CD8-positive, alpha-beta memory T cell (primary cell): ENCODE measurements around the gene TUBGCP3. TPM values are rescaled to one million over a fixed set of nuclear protein-coding genes. Genes with fewer than 3 reads are reported as not detected.

Experiments
- CTCF ChIA-PET: fragments of 350-600 bp; sonication (Branson Sonifier 250); formaldehyde crosslinking; loops from one replicate; lab custom pipeline; 2021; ENCODE audit warnings: antibody characterized with exemption; lab: Charles Lee
- POLR2A ChIA-PET: fragments of 350-600 bp; sonication (Branson Sonifier 250); formaldehyde crosslinking; loops from one replicate; lab custom pipeline; 2021; ENCODE audit warnings: antibody characterized with exemption; lab: Charles Lee
- DNase-seq, 5 donors: peaks; one replicate each; pipeline versions ENCODE4 v3.0.0 to v3.0.0-alpha.2; 2020 to 2022; ENCODE audit warnings: mixed read lengths in 1 of 5
- H3K27ac ChIP-seq: one replicate; pipeline ENCODE4 v1.7.0; 2013; ENCODE audit warnings: low read depth, mild to moderate bottlenecking, low read length, moderate library complexity
- H3K27me3 ChIP-seq: 2 replicates; pipeline ENCODE4 v1.7.0; 2013; ENCODE audit warnings: low read length, mild to moderate bottlenecking; ENCODE audit not compliant: insufficient read depth, poor library complexity, severe bottlenecking
- H3K36me3 ChIP-seq: 2 replicates; pipeline ENCODE4 v1.7.0; 2013; ENCODE audit warnings: mild to moderate bottlenecking, low read length, moderate library complexity; ENCODE audit not compliant: insufficient read depth
- H3K4me1 ChIP-seq: 2 replicates; pipeline ENCODE4 v1.7.0; 2013; ENCODE audit warnings: mild to moderate bottlenecking, low read length, moderate library complexity; ENCODE audit not compliant: insufficient read depth
- H3K4me3 ChIP-seq: 2 replicates; pipeline ENCODE4 v1.7.0; 2013; ENCODE audit warnings: mild to moderate bottlenecking, low read length
- H3K9me3 ChIP-seq: 2 replicates; pipeline ENCODE4 v1.7.0; 2013; ENCODE audit warnings: mild to moderate bottlenecking, low read length
- H3K27ac Mint-ChIP-seq, 8 donors: one replicate each; pipeline ENCODE4 v1.8.0; 2020 to 2021; ENCODE audit warnings: mixed read lengths in 8 of 8, mild to moderate bottlenecking in 6 of 8, inconsistent platforms in 3 of 8, moderate library complexity in 3 of 8
- H3K27me3 Mint-ChIP-seq, 2 donors: one replicate each; pipeline ENCODE4 v1.8.0; 2020 to 2021; ENCODE audit warnings: mixed read lengths in 2 of 2, mild to moderate bottlenecking in 1 of 2, moderate library complexity in 1 of 2
- H3K36me3 Mint-ChIP-seq, 3 donors: one replicate each; pipeline ENCODE4 v1.8.0; 2020 to 2021; ENCODE audit warnings: mixed read lengths in 3 of 3, inconsistent platforms in 1 of 3, mild to moderate bottlenecking in 1 of 3
- H3K4me1 Mint-ChIP-seq, 3 donors: one replicate each; pipeline ENCODE4 v1.8.0; 2020 to 2021; ENCODE audit warnings: mixed read lengths in 3 of 3, inconsistent platforms in 1 of 3, mild to moderate bottlenecking in 1 of 3
- H3K4me3 Mint-ChIP-seq, 7 donors: one replicate each; pipeline ENCODE4 v1.8.0; 2020 to 2021; ENCODE audit warnings: mixed read lengths in 7 of 7, mild to moderate bottlenecking in 6 of 7, moderate library complexity in 4 of 7, inconsistent platforms in 2 of 7
- H3K9me3 Mint-ChIP-seq, 5 donors: one replicate each; pipeline ENCODE4 v1.8.0; 2020 to 2022; ENCODE audit warnings: mixed read lengths in 5 of 5, mild to moderate bottlenecking in 3 of 5, moderate library complexity in 2 of 5, inconsistent platforms in 1 of 5
- polyA plus RNA-seq: library from polyadenylated mRNA; unstranded; fragments of 300-500 nt; fragmentation: Illumina TruSeq; gene quantifications from one replicate; pipeline ENCODE4 v1.2.3, GENCODE V29; 2021
- total RNA-seq, 2 experiments: library from RNA; stranded (reverse); gene quantifications; one replicate each; pipeline ENCODE4 v1.2.3, GENCODE V29; 2021

The TUBGCP3 gene
- total and polyA plus RNA-seq, 3 experiments from 2014 or later, result 16.8 to 47.0 (median 45.8) TPM

GRCh38 chr13:112574416-112574815 lies 13.5 kb downstream of the TUBGCP3 start:
- Histone ChIP-seq H3K36me3 (peaks cover 3% of the 10 kb centered on the region), H3K9me3 (no peaks in the 10 kb centered on the region), H3K4me1 (peaks cover 23% of the 10 kb centered on the region), H3K27ac (no peak overlapping the region), H3K4me3 (no peak overlapping the region), H3K27me3 (no peaks in the 10 kb centered on the region)
- H3K4me1 Mint-ChIP-seq, result peaks cover 59 to 82% (median 71%) of the 10 kb centered on the region in 3 donors
- H3K27me3 Mint-ChIP-seq, result peaks cover 0 to 2% of the 10 kb centered on the region in 2 donors
- peak overlapping the region in 7 of 8 donors; percentile 12 to 91 (median 47) for H3K27ac Mint-ChIP-seq
- peaks cover 7 to 18% (median 11%) of the 10 kb centered on the region in 3 donors for H3K36me3 Mint-ChIP-seq
- no peak for DNase-seq
- ChIA-PET CTCF (interaction anchor here (1.1 kb wide), 1 partner anchor 10 kb away, joined by 3 read pairs; no protein-coding TSS in a partner anchor), POLR2A (no interaction called here)
- H3K9me3 Mint-ChIP-seq, result peaks cover 0 to 2% (median 0%) of the 10 kb centered on the region in 5 donors
- peak overlapping the region in 3 of 7 donors; percentile 10 to 32 (median 17) for H3K4me3 Mint-ChIP-seq

GRCh38 chr13:112573710-112574109 lies 14.2 kb downstream of the TUBGCP3 start:
- peaks cover 0 to 2% of the 10 kb centered on the region in 2 donors for H3K27me3 Mint-ChIP-seq
- peak overlapping the region in 2 of 8 donors; percentile 12 to 76 for H3K27ac Mint-ChIP-seq
- H3K4me1 Mint-ChIP-seq, result peaks cover 58 to 84% (median 72%) of the 10 kb centered on the region in 3 donors
- POLR2A ChIA-PET, result no interaction called here
- DNase-seq, result no peak
- Histone ChIP-seq H3K4me3 (no peak overlapping the region), H3K4me1 (peaks cover 23% of the 10 kb centered on the region), H3K9me3 (no peaks in the 10 kb centered on the region), H3K36me3 (peaks cover 8% of the 10 kb centered on the region), H3K27me3 (no peaks in the 10 kb centered on the region), H3K27ac (no peak overlapping the region)
- H3K4me3 Mint-ChIP-seq, result no peak overlapping the region
- CTCF ChIA-PET, result interaction anchor here (1.1 kb wide), 1 partner anchor 10 kb away, joined by 3 read pairs; no protein-coding TSS in a partner anchor
- H3K9me3 Mint-ChIP-seq, result peaks cover 0 to 2% (median 0%) of the 10 kb centered on the region in 5 donors
- H3K36me3 Mint-ChIP-seq, result peaks cover 8 to 22% (median 11%) of the 10 kb centered on the region in 3 donors

DNA sequence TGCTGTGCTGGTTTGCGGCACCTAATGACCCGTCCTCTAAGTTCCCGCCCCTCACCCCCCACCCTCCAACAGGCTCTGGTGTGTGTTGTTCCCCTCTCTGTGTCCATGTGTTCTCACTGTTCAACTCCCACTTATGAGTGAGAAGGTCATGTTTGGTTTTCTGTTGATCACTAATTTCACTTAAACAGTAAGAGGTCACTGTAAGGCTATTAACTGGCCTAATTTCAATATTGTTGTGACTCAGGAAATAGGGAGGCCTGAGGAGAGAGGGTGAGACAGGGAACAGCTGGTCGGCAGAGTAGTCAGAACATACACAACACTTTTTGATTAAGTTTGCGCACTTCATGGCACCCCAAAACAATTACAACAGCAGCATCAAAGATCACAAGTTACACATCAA lies 15.6 kb downstream of the TUBGCP3 start:
- H3K4me1 Mint-ChIP-seq, result peaks cover 56 to 79% (median 68%) of the 10 kb centered on the region in 3 donors
- POLR2A ChIA-PET, result no interaction called here
- CTCF ChIA-PET, result no interaction called here

GRCh38 chr13:112569821-112570220 lies 18.1 kb downstream of the TUBGCP3 start:
- no peak overlapping the region for H3K27ac ChIP-seq
- H3K4me3 ChIP-seq, result no peak overlapping the region
- no peaks in the 10 kb centered on the region for H3K27me3 ChIP-seq
- no peaks in the 10 kb centered on the region for H3K9me3 ChIP-seq
- ChIA-PET POLR2A (no interaction called here), CTCF (interaction anchor here (1.6 kb wide), 1 partner anchor 9 kb away, joined by 4 read pairs; no protein-coding TSS in a partner anchor)
- H3K36me3 Mint-ChIP-seq, result peaks cover 0 to 47% (median 16%) of the 10 kb centered on the region in 3 donors
- H3K4me1 Mint-ChIP-seq, result peaks cover 37 to 60% (median 46%) of the 10 kb centered on the region in 3 donors
- peaks cover 7% of the 10 kb centered on the region for H3K4me1 ChIP-seq
- H3K27me3 Mint-ChIP-seq, result no peaks in the 10 kb centered on the region
- H3K36me3 ChIP-seq, result peaks cover 24% of the 10 kb centered on the region
- DNase-seq, result no peak
- H3K4me3 Mint-ChIP-seq, result no peak overlapping the region
- H3K9me3 Mint-ChIP-seq, result no peaks in the 10 kb centered on the region
- H3K27ac Mint-ChIP-seq, result peak overlapping the region in 4 of 8 donors; percentile 1 to 86 (median 65)

More for the DNA sequence above, 15.6 kb downstream of the TUBGCP3 start:
- DNase-seq, result no peak
- H3K27me3 Mint-ChIP-seq, result no peaks in the 10 kb centered on the region
- Histone ChIP-seq H3K36me3 (peaks cover 14% of the 10 kb centered on the region), H3K4me3 (no peak overlapping the region), H3K9me3 (no peaks in the 10 kb centered on the region), H3K4me1 (peaks cover 23% of the 10 kb centered on the region), H3K27ac (no peak overlapping the region), H3K27me3 (no peaks in the 10 kb centered on the region)
- H3K36me3 Mint-ChIP-seq, result peaks cover 5 to 30% (median 12%) of the 10 kb centered on the region in 3 donors
- H3K9me3 Mint-ChIP-seq, result peaks cover 0 to 2% (median 0%) of the 10 kb centered on the region in 5 donors
- H3K4me3 Mint-ChIP-seq, result no peak overlapping the region
- peak overlapping the region in 1 of 8 donors; percentile 23 for H3K27ac Mint-ChIP-seq

GRCh38 chr13:112567161-112567862 lies 20.6 kb downstream of the TUBGCP3 start:
- H3K4me3 Mint-ChIP-seq, result no peak overlapping the region
- peaks cover 20 to 43% (median 33%) of the 10 kb centered on the region in 3 donors for H3K4me1 Mint-ChIP-seq
- no peaks in the 10 kb centered on the region for H3K9me3 Mint-ChIP-seq
- ChIA-PET POLR2A (no interaction called here), CTCF (no interaction called here)
- peak overlapping the region in 1 of 8 donors; percentile 55 for H3K27ac Mint-ChIP-seq
- H3K27ac ChIP-seq, result no peak overlapping the region
- H3K36me3 ChIP-seq, result peaks cover 24% of the 10 kb centered on the region
- DNase-seq, result no peak
- H3K4me1 ChIP-seq, result no peaks in the 10 kb centered on the region
- H3K4me3 ChIP-seq, result no peak overlapping the region
- H3K36me3 Mint-ChIP-seq, result peaks cover 0 to 68% (median 27%) of the 10 kb centered on the region in 3 donors
- no peaks in the 10 kb centered on the region for H3K9me3 ChIP-seq
- H3K27me3 ChIP-seq, result no peaks in the 10 kb centered on the region
- H3K27me3 Mint-ChIP-seq, result peaks cover 0 to 2% of the 10 kb centered on the region in 2 donors

DNA sequence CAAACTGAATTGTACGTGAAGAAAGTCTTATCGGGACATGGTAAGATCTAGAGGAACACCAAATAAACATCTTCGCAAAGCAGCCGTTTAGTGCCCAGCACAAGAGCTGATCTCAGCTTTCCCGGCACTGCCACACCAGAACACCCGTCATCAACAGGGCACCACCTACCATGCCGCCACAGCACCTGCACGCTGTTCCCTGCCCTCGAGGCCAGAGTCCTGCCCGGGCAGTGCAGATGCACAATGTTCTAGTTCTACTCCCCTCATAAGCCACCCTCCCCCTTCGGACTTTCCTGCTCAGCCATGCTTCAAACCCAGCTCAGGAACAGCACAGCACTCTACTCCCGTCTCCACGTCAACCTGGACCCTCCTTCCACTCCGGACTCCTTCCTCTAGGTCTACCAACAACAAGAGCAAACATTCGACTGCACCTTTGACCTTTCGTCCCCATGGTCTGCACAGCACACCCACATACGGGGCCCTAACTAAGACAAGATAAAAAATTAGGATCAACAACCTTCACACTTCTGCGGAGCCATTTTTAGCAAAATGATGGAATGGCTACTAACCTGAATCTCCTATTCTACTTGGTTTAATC lies 25.1 kb downstream of the TUBGCP3 start:
- Histone ChIP-seq H3K27me3 (no peaks in the 10 kb centered on the region), H3K4me3 (no peak overlapping the region), H3K4me1 (no peaks in the 10 kb centered on the region), H3K27ac (no peak overlapping the region), H3K36me3 (peaks cover 9% of the 10 kb centered on the region), H3K9me3 (no peaks in the 10 kb centered on the region)
- Mint-ChIP-seq H3K27ac (peak overlapping the region in 2 of 8 donors; percentile 21 to 77), H3K4me3 (no peak overlapping the region), H3K36me3 (peaks cover 0 to 84% (median 22%) of the 10 kb centered on the region in 3 donors), H3K4me1 (peaks cover 13 to 27% (median 18%) of the 10 kb centered on the region in 3 donors), H3K27me3 (peaks cover 0 to 2% of the 10 kb centered on the region in 2 donors), H3K9me3 (no peaks in the 10 kb centered on the region)
- CTCF ChIA-PET, result interaction anchor here (0.8 kb wide), 1 partner anchor 43 kb away, joined by 3 read pairs; no protein-coding TSS in a partner anchor
- POLR2A ChIA-PET, result no interaction called here
- no peak for DNase-seq

- H3K36me3 Mint-ChIP-seq, result peaks cover 0 to 84% (median 23%) of the 10 kb centered on the region in 3 donors
- DNase-seq, result no peak
- H3K4me3 Mint-ChIP-seq, result peak overlapping the region in 1 of 7 donors; percentile 12
- no peaks in the 10 kb centered on the region for H3K9me3 Mint-ChIP-seq
- CTCF ChIA-PET, result interaction anchor here (0.8 kb wide), 1 partner anchor 44 kb away, joined by 3 read pairs; no protein-coding TSS in a partner anchor
- H3K4me1 Mint-ChIP-seq, result peaks cover 13 to 23% (median 18%) of the 10 kb centered on the region in 3 donors
- Histone ChIP-seq H3K27ac (no peak overlapping the region), H3K9me3 (no peaks in the 10 kb centered on the region), H3K4me3 (no peak overlapping the region), H3K36me3 (peaks cover 9% of the 10 kb centered on the region), H3K4me1 (no peaks in the 10 kb centered on the region), H3K27me3 (no peaks in the 10 kb centered on the region)
- H3K27me3 Mint-ChIP-seq, result peaks cover 0 to 2% of the 10 kb centered on the region in 2 donors
- no peak overlapping the region for H3K27ac Mint-ChIP-seq
- POLR2A ChIA-PET, result no interaction called here
These were observed 25.7 kb downstream of the TUBGCP3 start for GRCh38 chr13:112562254-112562653.
